ENCODE measurements around the gene MRM2.

DNA sequence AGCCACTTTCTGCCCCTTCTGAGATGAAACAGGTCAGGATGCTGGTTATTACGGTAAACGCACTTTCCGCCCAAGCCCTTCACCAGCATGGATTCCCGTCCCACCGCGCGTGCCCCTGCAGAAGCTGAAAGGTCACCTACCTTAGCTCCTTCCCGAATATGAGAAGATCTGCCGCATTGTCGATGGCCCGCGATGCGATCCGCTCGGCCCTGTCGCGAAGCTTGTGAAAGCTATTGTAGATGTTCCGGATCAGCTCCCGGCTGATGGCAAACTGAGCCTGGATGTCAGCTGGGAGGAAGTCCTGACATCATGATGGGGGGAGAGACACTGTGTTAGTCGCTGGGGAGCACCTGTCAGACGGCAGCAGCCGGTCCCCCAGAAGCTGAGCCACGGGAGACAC is 22.2 kb upstream of the MRM2 start:
- no peak for TF ChIP-seq POLR2AphosphoS5 (IDR thresholded peaks at IDR 0.05)
- TF ChIP-seq, protein P1, sequence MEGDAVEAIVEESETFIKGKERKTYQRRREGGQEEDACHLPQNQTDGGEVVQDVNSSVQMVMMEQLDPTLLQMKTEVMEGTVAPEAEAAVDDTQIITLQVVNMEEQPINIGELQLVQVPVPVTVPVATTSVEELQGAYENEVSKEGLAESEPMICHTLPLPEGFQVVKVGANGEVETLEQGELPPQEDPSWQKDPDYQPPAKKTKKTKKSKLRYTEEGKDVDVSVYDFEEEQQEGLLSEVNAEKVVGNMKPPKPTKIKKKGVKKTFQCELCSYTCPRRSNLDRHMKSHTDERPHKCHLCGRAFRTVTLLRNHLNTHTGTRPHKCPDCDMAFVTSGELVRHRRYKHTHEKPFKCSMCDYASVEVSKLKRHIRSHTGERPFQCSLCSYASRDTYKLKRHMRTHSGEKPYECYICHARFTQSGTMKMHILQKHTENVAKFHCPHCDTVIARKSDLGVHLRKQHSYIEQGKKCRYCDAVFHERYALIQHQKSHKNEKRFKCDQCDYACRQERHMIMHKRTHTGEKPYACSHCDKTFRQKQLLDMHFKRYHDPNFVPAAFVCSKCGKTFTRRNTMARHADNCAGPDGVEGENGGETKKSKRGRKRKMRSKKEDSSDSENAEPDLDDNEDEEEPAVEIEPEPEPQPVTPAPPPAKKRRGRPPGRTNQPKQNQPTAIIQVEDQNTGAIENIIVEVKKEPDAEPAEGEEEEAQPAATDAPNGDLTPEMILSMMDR (IDR thresholded peaks at IDR 0.05; ENCODE audit: poor library complexity, severe bottlenecking): no peak
- TF ChIP-seq SMC3 (conservative IDR thresholded peaks at IDR 0.05; ENCODE audit: poor library complexity): no peak
- TF ChIP-seq EZH2 (IDR thresholded peaks at IDR 0.05; ENCODE audit: borderline replicate concordance, insufficient read depth, low read length, poor library complexity, severe bottlenecking): no peak
- no peak for TF ChIP-seq TAF1 (IDR thresholded peaks at IDR 0.05; ENCODE audit: low read depth)
- TF ChIP-seq EP300 (conservative IDR thresholded peaks at IDR 0.05; ENCODE audit: poor library complexity, severe bottlenecking): no peak
- TF ChIP-seq RAD21 (conservative IDR thresholded peaks at IDR 0.05): no peak
- no peak for TF ChIP-seq MXI1 (conservative IDR thresholded peaks at IDR 0.05; ENCODE audit: poor library complexity, severe bottlenecking)
- TF ChIP-seq, protein P2, sequence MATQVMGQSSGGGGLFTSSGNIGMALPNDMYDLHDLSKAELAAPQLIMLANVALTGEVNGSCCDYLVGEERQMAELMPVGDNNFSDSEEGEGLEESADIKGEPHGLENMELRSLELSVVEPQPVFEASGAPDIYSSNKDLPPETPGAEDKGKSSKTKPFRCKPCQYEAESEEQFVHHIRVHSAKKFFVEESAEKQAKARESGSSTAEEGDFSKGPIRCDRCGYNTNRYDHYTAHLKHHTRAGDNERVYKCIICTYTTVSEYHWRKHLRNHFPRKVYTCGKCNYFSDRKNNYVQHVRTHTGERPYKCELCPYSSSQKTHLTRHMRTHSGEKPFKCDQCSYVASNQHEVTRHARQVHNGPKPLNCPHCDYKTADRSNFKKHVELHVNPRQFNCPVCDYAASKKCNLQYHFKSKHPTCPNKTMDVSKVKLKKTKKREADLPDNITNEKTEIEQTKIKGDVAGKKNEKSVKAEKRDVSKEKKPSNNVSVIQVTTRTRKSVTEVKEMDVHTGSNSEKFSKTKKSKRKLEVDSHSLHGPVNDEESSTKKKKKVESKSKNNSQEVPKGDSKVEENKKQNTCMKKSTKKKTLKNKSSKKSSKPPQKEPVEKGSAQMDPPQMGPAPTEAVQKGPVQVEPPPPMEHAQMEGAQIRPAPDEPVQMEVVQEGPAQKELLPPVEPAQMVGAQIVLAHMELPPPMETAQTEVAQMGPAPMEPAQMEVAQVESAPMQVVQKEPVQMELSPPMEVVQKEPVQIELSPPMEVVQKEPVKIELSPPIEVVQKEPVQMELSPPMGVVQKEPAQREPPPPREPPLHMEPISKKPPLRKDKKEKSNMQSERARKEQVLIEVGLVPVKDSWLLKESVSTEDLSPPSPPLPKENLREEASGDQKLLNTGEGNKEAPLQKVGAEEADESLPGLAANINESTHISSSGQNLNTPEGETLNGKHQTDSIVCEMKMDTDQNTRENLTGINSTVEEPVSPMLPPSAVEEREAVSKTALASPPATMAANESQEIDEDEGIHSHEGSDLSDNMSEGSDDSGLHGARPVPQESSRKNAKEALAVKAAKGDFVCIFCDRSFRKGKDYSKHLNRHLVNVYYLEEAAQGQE (IDR thresholded peaks at IDR 0.05; ENCODE audit: borderline replicate concordance): no peak
